K562 (cell line): Measurements from ENCODE around the gene NTRK2. TPM values are rescaled to one million over a fixed set of nuclear protein-coding genes. Genes with fewer than 3 reads are reported as not detected.

Source experiments
- ATAC-seq: fragments of 200-7000 bp; cut with Tn5 transposase; 3 replicates; pipeline ENCODE4 v1.9.1; 2020; ENCODE audit warnings: moderate library complexity
- BruUV-seq: library from RNA; stranded (reverse); fragments of 400-500 nt; replicated peaks from 2 replicates; lab custom pipeline; 2021; lab: Mats Ljungman, UMichigan
- CTCF ChIA-PET: fragments of 300-600 bp; formaldehyde crosslinking; extraction: SDS; loops from one replicate; lab custom pipeline; 2021; ENCODE audit warnings: low intra/inter-chr PET ratio; lab: Yijun Ruan, JAX
- POLR2A ChIA-PET: fragments of 300-600, 350-650 bp; sonication (Branson Sonifier 250); formaldehyde crosslinking; extraction: SDS; loops from one replicate; lab custom pipeline; 2021; ENCODE audit warnings: antibody characterized with exemption, inconsistent platforms; lab: Yijun Ruan, JAX
- DNase-seq, 4 experiments: peaks; one replicate each; pipeline versions ENCODE4 v3.0.0 to v3.0.0-alpha.2; 2011 to 2018; ENCODE audit warnings: low spot score in 3 of 4, mixed read lengths in 3 of 4; ENCODE audit errors: extremely low read depth in 1 of 4
- FAIRE-seq: peaks from 2 replicates; lab custom pipeline; 2011; peaks lifted over from hg19 to GRCh38; lab: Jason Lieb, UNC
- H2AFZ ChIP-seq: 2 replicates; pipeline ENCODE4 v1.6.0; 2011; ENCODE audit warnings: low read depth, low read length, control low read depth, inconsistent platforms
- H3K27ac ChIP-seq: fragments of 200-600 bp; 3 replicates; pipeline ENCODE4 v1.8.0; 2011; ENCODE audit warnings: low read depth, mild to moderate bottlenecking, control low read depth, inconsistent platforms, low read length, moderate library complexity, mixed read lengths; ENCODE audit errors: extremely low read depth
- H3K27me3 ChIP-seq, 2 experiments: fragments of 300-600 bp in 1 of 2; 2 replicates in 1 of 2; 3 replicates in 1 of 2; pipeline versions ENCODE4 v1.6.0 to v1.8.0; 2011; ENCODE audit warnings: inconsistent platforms in 2 of 2, low read length in 2 of 2, mild to moderate bottlenecking in 1 of 2, mixed read lengths in 1 of 2, moderate library complexity in 1 of 2; ENCODE audit not compliant: control insufficient read depth in 2 of 2, insufficient read depth in 2 of 2
- H3K36me3 ChIP-seq: fragments of 300-600 bp; 3 replicates; pipeline ENCODE4 v1.8.0; 2011; ENCODE audit warnings: mild to moderate bottlenecking, low read length, inconsistent platforms; ENCODE audit not compliant: control insufficient read depth, insufficient read depth
- H3K4me1 ChIP-seq, 2 experiments: fragments of 200-600 bp in 1 of 2; replicated peaks in 1 of 2; 2 replicates in 1 of 2; 3 replicates in 1 of 2; pipeline versions ENCODE4 v1.5.1 to v1.8.0; 2011; ENCODE audit warnings: inconsistent platforms in 2 of 2, low read length in 2 of 2, mild to moderate bottlenecking in 1 of 2, mixed read lengths in 1 of 2, moderate library complexity in 1 of 2; ENCODE audit not compliant: control insufficient read depth in 2 of 2, insufficient read depth in 2 of 2
- H3K4me2 ChIP-seq: 2 replicates; pipeline ENCODE4 v1.6.1; 2011; ENCODE audit warnings: low read length, control low read depth, inconsistent platforms, mixed read lengths; ENCODE audit not compliant: insufficient read depth
- H3K4me3 ChIP-seq: fragments of 200-600 bp; sonication (generic), shearing (Covaris generic); 2 replicates; pipeline ENCODE4 v1.5.1; 2016; ENCODE audit warnings: control low read depth, inconsistent platforms
- H3K79me2 ChIP-seq: fragments of 200-600 bp; 3 replicates; pipeline ENCODE4 v1.8.0; 2011; ENCODE audit warnings: low read length, inconsistent platforms; ENCODE audit not compliant: control insufficient read depth, insufficient read depth
- H3K9ac ChIP-seq, 2 experiments: 2 replicates each; pipeline versions ENCODE4 v1.6.0 to v1.6.1; 2011; ENCODE audit warnings: low read depth in 2 of 2, low read length in 2 of 2, control low read depth in 1 of 2, inconsistent platforms in 1 of 2, mild to moderate bottlenecking in 1 of 2, mixed read lengths in 1 of 2; ENCODE audit not compliant: insufficient read depth in 1 of 2
- H3K9me1 ChIP-seq: one replicate; pipeline ENCODE4 v1.6.0; 2011; ENCODE audit warnings: inconsistent platforms, mild to moderate bottlenecking, low read length, moderate library complexity; ENCODE audit not compliant: control insufficient read depth, insufficient read depth
- H3K9me3 ChIP-seq: replicated peaks from 2 replicates; pipeline ENCODE4 v1.5.1; 2011; ENCODE audit warnings: low read depth, low read length, inconsistent platforms; ENCODE audit not compliant: control insufficient read depth, insufficient read depth
- H4K20me1 ChIP-seq: replicated peaks from 2 replicates; pipeline ENCODE4 v1.6.1; 2011; ENCODE audit warnings: low read length, inconsistent platforms, mixed read lengths; ENCODE audit not compliant: control insufficient read depth, insufficient read depth
- ELK3 ChIP-seq: fragments of 450-650 bp; formaldehyde crosslinking; IDR thresholded peaks from 2 replicates; pipeline ENCODE4 v1.4.0; 2020; ENCODE audit warnings: mild to moderate bottlenecking
- ERF ChIP-seq: fragments of 450-650 bp; formaldehyde crosslinking; IDR thresholded peaks from 2 replicates; pipeline ENCODE4 v1.4.0; 2020; ENCODE audit warnings: mild to moderate bottlenecking, mixed read lengths
- ETV6 ChIP-seq, 3 experiments: fragments of 150-350 bp in 1 of 3; sonication (generic) in 1 of 3; formaldehyde crosslinking in 1 of 3; IDR thresholded peaks; 2 replicates each; pipeline versions ENCODE4 v1.6.1 to v1.8.0; 2014 to 2022; ENCODE audit warnings: borderline replicate concordance in 2 of 3, low read depth in 2 of 3, antibody characterized with exemption in 1 of 3, low read length in 1 of 3, mild to moderate bottlenecking in 1 of 3, missing genetic modification reagents in 1 of 3
- FOSL1 ChIP-seq: fragments of 200-800 bp; sonication (Bioruptor generic); conservative IDR thresholded peaks from 2 replicates; pipeline ENCODE4 v1.6.1; 2016; ENCODE audit warnings: missing genetic modification characterization, missing compliant biosample characterization
- HNRNPUL1 ChIP-seq: fragments of 200-400 bp; formaldehyde crosslinking; IDR thresholded peaks from 2 replicates; pipeline ENCODE4 v1.6.1; 2017; ENCODE audit warnings: low read length
- IFI16 ChIP-seq: fragments of 250-450 bp; sonication (Bioruptor Pico); IDR thresholded peaks from 2 replicates; pipeline ENCODE4 v2.1.2; 2022; ENCODE audit warnings: mild to moderate bottlenecking, inconsistent platforms
- L3MBTL2 ChIP-seq: fragments of 450-650 bp; IDR thresholded peaks from 2 replicates; pipeline ENCODE4 v1.6.1; 2016; ENCODE audit warnings: mild to moderate bottlenecking, moderate library complexity
- MYBL2 ChIP-seq, 2 experiments: fragments of 450-650 bp in 1 of 2; sonication (generic) in 1 of 2; formaldehyde crosslinking in 1 of 2; IDR thresholded peaks; 2 replicates each; pipeline versions ENCODE4 v1.6.1 to v1.8.1; 2017 to 2022; ENCODE audit warnings: borderline replicate concordance in 1 of 2, inconsistent platforms in 1 of 2, low read depth in 1 of 2, mild to moderate bottlenecking in 1 of 2, missing genetic modification reagents in 1 of 2, moderate library complexity in 1 of 2
- NR2C1 ChIP-seq, 2 experiments: fragments of 450-650 bp; IDR thresholded peaks; 2 replicates each; pipeline ENCODE4 v1.6.1; 2017; ENCODE audit warnings: mild to moderate bottlenecking in 2 of 2, antibody characterized with exemption in 1 of 2, inconsistent platforms in 1 of 2, missing compliant biosample characterization in 1 of 2, missing genetic modification characterization in 1 of 2
- SLC30A9 ChIP-seq: fragments of 250-450 bp; sonication (Bioruptor Pico); IDR thresholded peaks from 2 replicates; pipeline ENCODE4 v1.8.0; 2022; ENCODE audit warnings: mild to moderate bottlenecking, moderate library complexity
- SMARCC2 ChIP-seq: fragments of 450-650 bp; IDR thresholded peaks from 2 replicates; pipeline ENCODE4 v1.6.1; 2017; ENCODE audit warnings: antibody characterized with exemption, moderate library complexity, mild to moderate bottlenecking, low read depth
- TGIF2 ChIP-seq: sonication (generic); formaldehyde crosslinking; IDR thresholded peaks from 2 replicates; pipeline ENCODE4 v1.8.1; 2022; ENCODE audit warnings: mild to moderate bottlenecking, missing genetic modification reagents, moderate library complexity
- ZBTB2 ChIP-seq: fragments of 450-650 bp; IDR thresholded peaks from 2 replicates; pipeline ENCODE4 v1.6.1; 2016; ENCODE audit warnings: antibody characterized with exemption
- ZNF449 ChIP-seq: fragments of 250-450 bp; sonication (Bioruptor Pico); IDR thresholded peaks from 2 replicates; pipeline ENCODE4 v1.8.0; 2022; ENCODE audit warnings: moderate library complexity, mild to moderate bottlenecking, inconsistent platforms
- ZNF511 ChIP-seq: sonication (generic); formaldehyde crosslinking; IDR thresholded peaks from 2 replicates; pipeline ENCODE4 v1.8.0; 2022; ENCODE audit warnings: mild to moderate bottlenecking, missing genetic modification reagents
- ZNF589 ChIP-seq: fragments of 200-800 bp; sonication (Bioruptor generic); IDR thresholded peaks from 2 replicates; pipeline ENCODE4 v1.6.1; 2016; ENCODE audit warnings: low read depth, missing genetic modification characterization, missing compliant biosample characterization
- ZNF780A ChIP-seq: fragments of 250-450 bp; sonication (Bioruptor Pico); IDR thresholded peaks from 2 replicates; pipeline ENCODE4 v1.5.0; 2021; ENCODE audit warnings: mild to moderate bottlenecking
- WGBS: fragments of 100-300 bp; shearing (Covaris generic); methylation state at CpG from one replicate; pipeline ENCODE4 v1.1.6; 2016; ENCODE audit warnings: low coverage, mixed read lengths; ENCODE audit not compliant: insufficient coverage; ENCODE audit errors: missing lambda C conversion rate; 5-methylcytosine and 5-hydroxymethylcytosine counted together
- in situ Hi-C: fragments of 300-500 bp; cut with MboI; formaldehyde crosslinking; loops from 4 replicates; pipeline ENCODE4 v1.15.0; 2018; ENCODE audit warnings: inconsistent platforms, mixed read lengths
- intact Hi-C: fragments of 100-400 bp; cut with micrococcal nuclease; formaldehyde crosslinking; loops from 2 replicates; pipeline ENCODE4 v1.14.2; 2022
- polyA plus RNA-seq, 8 experiments: library from polyadenylated mRNA; depleted of rRNA in 4 of 8; stranded (reverse) in 5 of 8; unstranded in 3 of 8; fragments of >200 nt; fragmentation: Nextera tagmentation in 2 of 8; fragmentation: Illumina TruSeq in 1 of 8; extraction: Ambion mirVana in 2 of 8; extraction: Trizol in 1 of 8; gene quantifications; 2 replicates each; pipeline versions ENCODE4 v1.2.1 to v1.2.3, GENCODE V29; 2011 to 2014; ENCODE audit warnings: inconsistent platforms in 1 of 8, missing spikeins in 1 of 8
- total RNA-seq, 7 experiments: library from RNA; depleted of rRNA in 6 of 7; stranded (reverse); fragments of >200 nt in 6 of 7; fragmentation: Illumina TruSeq in 2 of 7; extraction: Trizol in 2 of 7; gene quantifications; 2 replicates each; pipeline versions ENCODE4 v1.2.1 to v1.2.3, GENCODE V29; 2011 to 2021; ENCODE audit warnings: low replicate concordance in 1 of 7

Gene NTRK2
- total and polyA plus RNA-seq, 9 of the 15 experiments (the other 6 are each of a cell fraction or from before 2014, with no cell fraction given): not detected

- TF ChIP-seq MYBL2 (IDR thresholded peaks at IDR 0.05; ENCODE audit: low read depth) (no peak), MYBL2 (CRISPR knock-in tag; IDR thresholded peaks at IDR 0.05; ENCODE audit: borderline replicate concordance) (no peak), ZNF780A (CRISPR knock-in tag) (no peak), ZBTB2 (no peak), ELK3 (CRISPR knock-in tag) (no peak)
Observed at GRCh38 chr9:84874596-84874995, 205.1 kb downstream of the NTRK2 start (continued).

GRCh38 chr9:84875193-84875592 is 205.7 kb downstream of the NTRK2 start:
- Histone ChIP-seq H3K9ac (no peak overlapping the region), H3K36me3 (no peaks in the 10 kb centered on the region), H3K9me1 (no peaks in the 10 kb centered on the region), H3K79me2 (no peaks in the 10 kb centered on the region), H3K4me2 (no peak overlapping the region), H3K27ac (no peak overlapping the region), H4K20me1 (no peaks in the 10 kb centered on the region), H2AFZ (no peak overlapping the region), H3K4me3 (no peak overlapping the region), H3K27me3 (no peaks in the 10 kb centered on the region), H3K9me3 (no peaks in the 10 kb centered on the region), H3K4me1 (no peaks in the 10 kb centered on the region)
- CTCF ChIA-PET: no interaction called here
- DNase-seq: no peak
- 4% methylated on average over 4 of the region's 4 CpGs for WGBS
- no peak for ATAC-seq
- no TSS peak for BruUV-seq
- no peak for FAIRE-seq
- in situ Hi-C loops (no loop called here), intact Hi-C loops (no loop called here)
- POLR2A ChIA-PET: no interaction called here
- TF ChIP-seq NR2C1 (IDR thresholded peaks at IDR 0.05) (no peak), NR2C1 (tag; IDR thresholded peaks at IDR 0.05) (no peak), ZNF449 (CRISPR knock-in tag) (no peak), ETV6 (IDR thresholded peaks at IDR 0.05; ENCODE audit: borderline replicate concordance in 1 of 2, low read depth in 2 of 2, low read length in 1 of 2) (no peak), ETV6 (CRISPR knock-in tag; IDR thresholded peaks at IDR 0.05; ENCODE audit: borderline replicate concordance) (no peak), ZNF511 (CRISPR knock-in tag) (no peak), SMARCC2 (no peak), L3MBTL2 (no peak), ERF (no peak), IFI16 (CRISPR knock-in tag) (no peak), ZNF589 (CRISPR knock-in tag) (no peak), SLC30A9 (no peak), HNRNPUL1 (no peak), TGIF2 (CRISPR knock-in tag) (no peak), FOSL1 (tag) (no peak)
